ENCODE measurements around the gene GALNT10. TPM values are rescaled to one million over a fixed set of nuclear protein-coding genes. Genes with fewer than 3 reads are reported as not detected.

The GALNT10 gene
- total RNA-seq, 1 experiment from 2014 or later, result 23.4 TPM

DNA sequence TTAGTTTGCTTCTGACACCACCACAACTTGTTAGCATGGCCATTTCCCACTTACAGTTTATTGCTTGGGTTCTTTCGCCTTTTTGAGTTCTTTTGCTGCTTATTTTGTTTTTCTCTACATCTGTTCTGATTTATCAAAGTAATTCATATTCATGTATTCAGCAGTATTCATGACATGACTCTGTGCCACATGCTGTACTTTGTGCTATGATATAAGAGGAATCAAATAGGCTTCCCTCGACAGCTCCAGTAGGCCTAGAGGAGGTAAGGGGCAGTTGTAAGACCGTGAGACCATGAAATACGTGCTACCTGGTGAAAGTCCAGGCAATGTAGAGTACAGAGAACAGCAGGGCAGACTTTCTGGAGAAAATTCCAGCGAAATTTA is 144.5 kb downstream of the GALNT10 start:
- Histone ChIP-seq H3K4me1 (no peaks in the 10 kb centered on the region), H3K9me3 (no peaks in the 10 kb centered on the region), H3K4me3 (ENCODE audit: low read depth, low read length) (no peak overlapping the region), H3K27me3 (replicated peaks; ENCODE audit: control insufficient read depth, insufficient read depth, low read length) (no peaks in the 10 kb centered on the region), H3K36me3 (ENCODE audit: control insufficient read depth, insufficient read depth, low read length) (no peaks in the 10 kb centered on the region)
- no peaks in the 10 kb centered on the region for H3K9me3 Mint-ChIP-seq (ENCODE audit: unreplicated experiment)
- no TSS peak for BruUV-seq (replicated peaks)
- no peak for DNase-seq
- CTCF ChIA-PET, result no interaction called here
- TF ChIP-seq, protein P1, sequence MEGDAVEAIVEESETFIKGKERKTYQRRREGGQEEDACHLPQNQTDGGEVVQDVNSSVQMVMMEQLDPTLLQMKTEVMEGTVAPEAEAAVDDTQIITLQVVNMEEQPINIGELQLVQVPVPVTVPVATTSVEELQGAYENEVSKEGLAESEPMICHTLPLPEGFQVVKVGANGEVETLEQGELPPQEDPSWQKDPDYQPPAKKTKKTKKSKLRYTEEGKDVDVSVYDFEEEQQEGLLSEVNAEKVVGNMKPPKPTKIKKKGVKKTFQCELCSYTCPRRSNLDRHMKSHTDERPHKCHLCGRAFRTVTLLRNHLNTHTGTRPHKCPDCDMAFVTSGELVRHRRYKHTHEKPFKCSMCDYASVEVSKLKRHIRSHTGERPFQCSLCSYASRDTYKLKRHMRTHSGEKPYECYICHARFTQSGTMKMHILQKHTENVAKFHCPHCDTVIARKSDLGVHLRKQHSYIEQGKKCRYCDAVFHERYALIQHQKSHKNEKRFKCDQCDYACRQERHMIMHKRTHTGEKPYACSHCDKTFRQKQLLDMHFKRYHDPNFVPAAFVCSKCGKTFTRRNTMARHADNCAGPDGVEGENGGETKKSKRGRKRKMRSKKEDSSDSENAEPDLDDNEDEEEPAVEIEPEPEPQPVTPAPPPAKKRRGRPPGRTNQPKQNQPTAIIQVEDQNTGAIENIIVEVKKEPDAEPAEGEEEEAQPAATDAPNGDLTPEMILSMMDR (IDR thresholded peaks at IDR 0.05; ENCODE audit: insufficient read depth in 1 of 2, low read depth in 1 of 2, low read length in 1 of 2, severe bottlenecking in 1 of 2, unreplicated experiment in 1 of 2), result no peak
- intact Hi-C loops (cut with micrococcal nuclease; ENCODE audit: unreplicated experiment), result no loop called here
- POLR2A ChIA-PET, result no interaction called here
- no peaks in the 10 kb centered on the region for H3K27me3 Mint-ChIP-seq (ENCODE audit: insufficient read depth, unreplicated experiment)
- H3K4me1 Mint-ChIP-seq (ENCODE audit: low read depth, unreplicated experiment), result no peaks in the 10 kb centered on the region
- H3K27ac Mint-ChIP-seq (ENCODE audit: unreplicated experiment), result no peak overlapping the region
- H3K36me3 Mint-ChIP-seq (ENCODE audit: insufficient read depth, unreplicated experiment), result peaks cover 16% of the 10 kb centered on the region
- no peak overlapping the region for H3K4me3 Mint-ChIP-seq (ENCODE audit: unreplicated experiment)

DNA sequence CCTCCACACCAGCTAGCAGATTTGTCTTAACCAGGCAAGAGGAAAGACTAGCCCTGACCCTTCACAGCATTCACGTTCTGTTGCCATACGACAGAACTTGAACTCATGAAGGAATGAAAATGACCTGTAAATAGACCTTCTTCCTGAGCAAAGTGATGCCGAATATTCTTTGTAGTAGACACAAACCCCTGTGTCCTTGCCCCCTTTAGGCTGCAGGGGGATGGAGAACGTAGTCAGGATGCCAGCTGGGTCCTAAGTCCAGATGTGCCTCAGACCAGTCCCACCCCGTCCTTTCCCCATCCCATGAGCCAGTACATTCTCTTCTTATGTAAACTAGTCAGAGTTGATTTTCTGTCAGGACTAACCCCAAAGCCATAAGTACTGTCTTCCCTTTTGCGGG is 151.1 kb downstream of the GALNT10 start:
- Mint-ChIP-seq H3K36me3 (ENCODE audit: insufficient read depth, unreplicated experiment) (peaks cover 8% of the 10 kb centered on the region), H3K27ac (ENCODE audit: unreplicated experiment) (no peak overlapping the region), H3K9me3 (ENCODE audit: unreplicated experiment) (no peaks in the 10 kb centered on the region), H3K27me3 (ENCODE audit: insufficient read depth, unreplicated experiment) (no peaks in the 10 kb centered on the region), H3K4me3 (ENCODE audit: unreplicated experiment) (no peak overlapping the region), H3K4me1 (ENCODE audit: low read depth, unreplicated experiment) (peaks cover 11% of the 10 kb centered on the region)
- Histone ChIP-seq H3K4me3 (ENCODE audit: low read depth, low read length) (no peak overlapping the region), H3K36me3 (ENCODE audit: control insufficient read depth, insufficient read depth, low read length) (no peaks in the 10 kb centered on the region), H3K4me1 (0 out of 2 replicates have a peak, but pooled peaks cover 4% of the 10 kb centered on the region), H3K27me3 (replicated peaks; ENCODE audit: control insufficient read depth, insufficient read depth, low read length) (no peaks in the 10 kb centered on the region), H3K9me3 (no peaks in the 10 kb centered on the region)
- ChIA-PET CTCF (no interaction called here), POLR2A (interaction anchor here (0.6 kb wide), 1 partner anchor 45 kb away, joined by 4 read pairs; no protein-coding TSS in a partner anchor)
- DNase-seq, result no peak
- no TSS peak for BruUV-seq (replicated peaks)
- TF ChIP-seq, protein P1 (IDR thresholded peaks at IDR 0.05; ENCODE audit: insufficient read depth in 1 of 2, low read depth in 1 of 2, low read length in 1 of 2, severe bottlenecking in 1 of 2, unreplicated experiment in 1 of 2), result no peak
- intact Hi-C loops (cut with micrococcal nuclease; ENCODE audit: unreplicated experiment), result no loop called here

DNA sequence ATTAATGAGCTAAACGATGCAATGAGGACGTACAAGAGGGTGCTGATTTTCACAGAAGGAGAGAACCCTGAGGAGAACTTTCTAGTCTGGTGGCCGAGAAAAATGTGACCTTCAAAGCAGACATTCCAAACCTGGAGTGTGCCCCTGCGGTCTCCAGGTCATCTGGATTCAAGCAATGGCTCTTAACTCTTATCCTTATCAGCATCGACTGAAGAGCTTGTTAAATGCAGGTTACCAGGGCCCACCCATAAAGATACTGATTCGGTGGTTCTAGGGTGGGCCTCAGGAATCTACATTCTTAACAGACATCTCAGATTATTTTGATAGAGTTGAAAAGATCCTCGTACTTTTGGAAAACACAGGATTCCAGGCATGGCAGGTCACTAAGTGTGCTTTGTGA is 151.7 kb downstream of the GALNT10 start:
- Mint-ChIP-seq H3K27ac (ENCODE audit: unreplicated experiment) (no peak overlapping the region), H3K27me3 (ENCODE audit: insufficient read depth, unreplicated experiment) (no peaks in the 10 kb centered on the region), H3K36me3 (ENCODE audit: insufficient read depth, unreplicated experiment) (peaks cover 8% of the 10 kb centered on the region), H3K4me1 (ENCODE audit: low read depth, unreplicated experiment) (peaks cover 11% of the 10 kb centered on the region), H3K9me3 (ENCODE audit: unreplicated experiment) (no peaks in the 10 kb centered on the region), H3K4me3 (ENCODE audit: unreplicated experiment) (no peak overlapping the region)
- no TSS peak for BruUV-seq (replicated peaks)
- intact Hi-C loops (cut with micrococcal nuclease; ENCODE audit: unreplicated experiment), result no loop called here
- Histone ChIP-seq H3K4me1 (0 out of 2 replicates have a peak, but pooled peaks cover 4% of the 10 kb centered on the region), H3K4me3 (ENCODE audit: low read depth, low read length) (no peak overlapping the region), H3K9me3 (no peaks in the 10 kb centered on the region), H3K36me3 (ENCODE audit: control insufficient read depth, insufficient read depth, low read length) (no peaks in the 10 kb centered on the region), H3K27me3 (replicated peaks; ENCODE audit: control insufficient read depth, insufficient read depth, low read length) (no peaks in the 10 kb centered on the region)
- TF ChIP-seq, protein P1 (IDR thresholded peaks at IDR 0.05; ENCODE audit: insufficient read depth in 1 of 2, low read depth in 1 of 2, low read length in 1 of 2, severe bottlenecking in 1 of 2, unreplicated experiment in 1 of 2), result no peak
- no peak for DNase-seq
- ChIA-PET POLR2A (interaction anchor here (0.6 kb wide), 1 partner anchor 46 kb away, joined by 4 read pairs; no protein-coding TSS in a partner anchor), CTCF (no interaction called here)
